PC-3 (cell line): ENCODE data around the gene HSD17B3. TPM values are rescaled to one million over a fixed set of nuclear protein-coding genes. Genes with fewer than 3 reads are reported as not detected.
"Not testable (repeated sequence)": the region's sequence is repeated elsewhere in the genome, so short reads cannot be mapped to it uniquely, and the experiment has no call there.

ENCODE experiments used
- ATAC-seq: fragments of 200-7000 bp; cut with Tn5 transposase; 2 replicates; pipeline ENCODE4 v1.9.1; 2020; ENCODE audit warnings: mild to moderate bottlenecking, moderate library complexity
- BruUV-seq: library from RNA; stranded (reverse); fragments of 400-500 nt; replicated peaks from 2 replicates; lab custom pipeline; 2021; lab: Mats Ljungman, UMichigan
- CTCF ChIA-PET: fragments of 300-600 bp; sonication (Branson Sonifier 250); formaldehyde crosslinking; loops from one replicate; lab custom pipeline; 2022; ENCODE audit warnings: antibody characterized with exemption; lab: Charles Lee
- POLR2A ChIA-PET: fragments of 300-600 bp; sonication (Branson Sonifier 250); formaldehyde crosslinking; loops from one replicate; lab custom pipeline; 2022; ENCODE audit warnings: antibody characterized with exemption; ENCODE audit not compliant: unreplicated experiment; lab: Charles Lee
- DNase-seq: peaks from one replicate; pipeline ENCODE4 v3.0.0-alpha.2; 2015
- H2AFZ ChIP-seq: fragments of 300-600 bp; sonication (generic); 2 replicates; pipeline ENCODE4 v1.6.0; 2016; ENCODE audit warnings: antibody characterized with exemption, low read length
- H3F3A ChIP-seq: fragments of 300-600 bp; sonication (generic); one replicate; pipeline ENCODE4 v1.6.0; 2017; ENCODE audit warnings: antibody characterized with exemption, low read length, control low read depth, mild to moderate bottlenecking; ENCODE audit not compliant: unreplicated experiment
- H3K27ac ChIP-seq: fragments of 300-600 bp; sonication (generic); 2 replicates; pipeline ENCODE4 v1.5.1; 2016; ENCODE audit warnings: mild to moderate bottlenecking, low read length
- H3K27me3 ChIP-seq: fragments of 300-600 bp; sonication (generic); 2 replicates; pipeline ENCODE4 v1.6.1; 2016; ENCODE audit warnings: low read length, mixed read lengths
- H3K36me3 ChIP-seq: fragments of 300-600 bp; sonication (generic); 2 replicates; pipeline ENCODE4 v1.6.1; 2016; ENCODE audit warnings: low read depth, mixed run types, low read length, mixed read lengths
- H3K4me1 ChIP-seq: fragments of 300-600 bp; sonication (generic); 2 replicates; pipeline ENCODE4 v1.5.1; 2016; ENCODE audit warnings: low read length; ENCODE audit not compliant: insufficient read depth
- H3K4me2 ChIP-seq: fragments of 300-600 bp; sonication (generic); 2 replicates; pipeline ENCODE4 v1.6.0; 2016; ENCODE audit warnings: low read length
- H3K4me3 ChIP-seq: fragments of 300-600 bp; sonication (generic); 2 replicates; pipeline ENCODE4 v1.5.1; 2016; ENCODE audit warnings: mild to moderate bottlenecking, low read length, mixed read lengths
- H3K79me2 ChIP-seq: fragments of 300-600 bp; sonication (generic); 2 replicates; pipeline ENCODE4 v1.6.1; 2017; ENCODE audit warnings: low read length, mixed read lengths
- H3K9ac ChIP-seq: fragments of 300-600 bp; sonication (generic); 2 replicates; pipeline ENCODE4 v1.6.0; 2016; ENCODE audit warnings: mild to moderate bottlenecking, low read length
- H3K9me2 ChIP-seq: fragments of 300-600 bp; sonication (generic); replicated peaks from 2 replicates; pipeline ENCODE4 v1.6.1; 2016; ENCODE audit warnings: mixed run types, low read length, mixed read lengths
- H3K9me3 ChIP-seq: fragments of 300-600 bp; sonication (generic); 2 replicates; pipeline ENCODE4 v1.6.1; 2016; ENCODE audit warnings: low read length, mixed read lengths
- H4K20me1 ChIP-seq: fragments of 300-600 bp; sonication (generic); 2 replicates; pipeline ENCODE4 v1.6.1; 2016; ENCODE audit warnings: low read length, mixed read lengths
- CTCF ChIP-seq: fragments of 300-600 bp; sonication (generic); conservative IDR thresholded peaks from 2 replicates; pipeline ENCODE4 v1.5.1; 2017; ENCODE audit warnings: antibody characterized with exemption, low read depth, mild to moderate bottlenecking, low read length
- EZH2 ChIP-seq: fragments of 300-600 bp; sonication (generic); IDR thresholded peaks from one replicate; pipeline ENCODE4 v1.6.1; 2017; ENCODE audit warnings: antibody characterized with exemption, mild to moderate bottlenecking, low read length; ENCODE audit not compliant: unreplicated experiment
- EZH2phosphoT487 ChIP-seq: fragments of 300-600 bp; sonication (generic); IDR thresholded peaks from 2 replicates; pipeline ENCODE4 v1.6.1; 2018; ENCODE audit warnings: mild to moderate bottlenecking, antibody characterized with exemption, low read length, borderline replicate concordance
- intact Hi-C: fragments of 100-400 bp; cut with micrococcal nuclease; formaldehyde crosslinking; loops from 2 replicates; pipeline ENCODE4 v1.9.0; 2023
- total RNA-seq: library from RNA; depleted of rRNA; stranded (reverse); fragments of >200 nt; gene quantifications from 2 replicates; pipeline ENCODE4 v1.2.3, GENCODE V29; 2014

The HSD17B3 gene
- total RNA-seq, 1 experiment from 2014 or later, result 0.26 TPM

- TF ChIP-seq CTCF (no peak), EZH2 (no peak), EZH2phosphoT487 (no peak)
These were observed 7.9 kb upstream of the HSD17B3 start for GRCh38 chr9:96309850-96310249.

GRCh38 chr9:96306958-96307357 lies 5.0 kb upstream of the HSD17B3 start:
- H3K36me3 ChIP-seq, H3K9me3 ChIP-seq, H3F3A ChIP-seq, H2AFZ ChIP-seq, ATAC-seq, H3K27ac ChIP-seq, H3K27me3 ChIP-seq, DNase-seq, H3K4me2 ChIP-seq, H3K9me2 ChIP-seq, H3K9ac ChIP-seq, H3K79me2 ChIP-seq, intact Hi-C loops, H4K20me1 ChIP-seq, BruUV-seq, H3K4me1 ChIP-seq, H3K4me3 ChIP-seq, CTCF ChIA-PET: not testable (repeated sequence)
- POLR2A ChIA-PET, result interaction anchor here (0.5 kb wide), 1 partner anchor 21 kb away, joined by 3 read pairs; no protein-coding TSS in a partner anchor

More at GRCh38 chr9:96309850-96310249, 7.9 kb upstream of the HSD17B3 start:
- Histone ChIP-seq H3F3A (no peaks in the 10 kb centered on the region), H3K27ac (no peak overlapping the region), H3K36me3 (no peaks in the 10 kb centered on the region; the same call in 1 of the 2 replicates), H3K27me3 (no peaks in the 10 kb centered on the region), H3K4me1 (no peaks in the 10 kb centered on the region), H3K9ac (no peak overlapping the region), H4K20me1 (no peaks in the 10 kb centered on the region), H3K4me3 (no peak overlapping the region), H3K9me2 (no peaks in the 10 kb centered on the region), H3K4me2 (no peak overlapping the region), H3K9me3 (no peaks in the 10 kb centered on the region), H3K79me2 (no peaks in the 10 kb centered on the region), H2AFZ (no peak overlapping the region)
- ChIA-PET CTCF (no interaction called here), POLR2A (no interaction called here)
- no peak for ATAC-seq
- no peak for DNase-seq
- BruUV-seq, result no TSS peak
- intact Hi-C loops, result no loop called here

- no peak for TF ChIP-seq EZH2
- TF ChIP-seq EZH2phosphoT487, result no peak
- no peak for TF ChIP-seq CTCF
- ChIA-PET POLR2A (no interaction called here), CTCF (no interaction called here)
- Histone ChIP-seq H3K27ac (no peak overlapping the region), H3K79me2 (no peaks in the 10 kb centered on the region), H3K4me1 (peaks cover 8% of the 10 kb centered on the region), H3K27me3 (no peaks in the 10 kb centered on the region), H3K9me3 (no peaks in the 10 kb centered on the region), H3K9ac (no peak overlapping the region), H2AFZ (no peak overlapping the region), H4K20me1 (no peaks in the 10 kb centered on the region), H3K4me3 (no peak overlapping the region), H3K4me2 (no peak overlapping the region), H3K36me3 (no peaks in the 10 kb centered on the region), H3K9me2 (no peaks in the 10 kb centered on the region), H3F3A (no peaks in the 10 kb centered on the region)
- no peak for ATAC-seq
- no TSS peak for BruUV-seq
- no peak for DNase-seq
- intact Hi-C loops, result no loop called here
These were observed 3.2 kb upstream of the HSD17B3 start for GRCh38 chr9:96305171-96305570.
